Articular chondrocyte of knee joint (primary cell): ENCODE data around the gene MBOAT1. TPM values are rescaled to one million over a fixed set of nuclear protein-coding genes. Genes with fewer than 3 reads are reported as not detected.

Experiments
- total RNA-seq: library from RNA; depleted of rRNA; stranded (reverse); fragments of >200 nt; gene quantifications from 2 replicates; pipeline ENCODE4 v1.2.3, GENCODE V29; 2012

Gene MBOAT1
- 5.4 and 6.4 TPM in 2 replicates for total RNA-seq

DNA sequence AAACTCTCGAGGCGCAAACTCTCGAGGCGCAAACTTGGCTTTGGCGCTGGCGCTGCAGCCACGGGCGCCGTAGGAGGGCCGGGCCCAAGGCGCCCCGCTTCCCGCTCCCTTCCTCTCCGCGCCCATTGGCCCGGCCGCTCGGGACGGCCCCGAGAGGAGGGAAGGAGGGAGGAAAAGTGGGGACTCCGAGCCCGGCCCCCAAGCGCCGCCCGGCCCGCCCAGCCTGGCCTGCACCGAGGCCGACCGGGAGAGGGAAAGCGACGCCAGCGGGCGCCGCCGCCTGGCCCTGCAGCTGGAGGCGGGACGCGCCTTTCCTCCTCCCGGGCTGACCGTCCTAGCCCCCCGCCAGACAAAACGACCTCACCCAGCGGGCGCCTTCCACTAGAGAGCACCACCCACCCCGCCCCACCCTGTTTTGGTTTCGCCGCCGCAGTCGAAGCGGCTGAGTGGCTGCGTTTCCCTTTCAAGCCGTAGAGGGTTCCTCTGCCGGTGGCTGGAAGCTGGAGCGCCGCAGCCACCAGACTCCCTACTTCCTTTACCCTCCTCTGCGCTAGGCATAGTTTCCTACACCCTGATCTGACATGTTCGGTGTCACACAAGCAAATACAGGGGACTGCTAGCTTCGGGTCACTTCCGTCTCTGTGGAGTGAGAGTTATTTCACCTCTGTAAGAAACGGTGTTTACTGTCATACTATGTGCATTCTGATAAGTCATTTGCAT, at the start of gene MBOAT1:
TSS of gene MBOAT1 (minus strand) at position 78 of the 720 bp plus-strand sequence. CDS start 235 bp downstream, outside the sequence.

Other genes starting within 250 kb of the MBOAT1 start
- 7.4 and 9.1 TPM in 2 replicates for gene E2F3, start 189.4 kb upstream of the MBOAT1 start, total RNA-seq